ENCODE measurements around the gene FGD6.

FGD6 gene

DNA sequence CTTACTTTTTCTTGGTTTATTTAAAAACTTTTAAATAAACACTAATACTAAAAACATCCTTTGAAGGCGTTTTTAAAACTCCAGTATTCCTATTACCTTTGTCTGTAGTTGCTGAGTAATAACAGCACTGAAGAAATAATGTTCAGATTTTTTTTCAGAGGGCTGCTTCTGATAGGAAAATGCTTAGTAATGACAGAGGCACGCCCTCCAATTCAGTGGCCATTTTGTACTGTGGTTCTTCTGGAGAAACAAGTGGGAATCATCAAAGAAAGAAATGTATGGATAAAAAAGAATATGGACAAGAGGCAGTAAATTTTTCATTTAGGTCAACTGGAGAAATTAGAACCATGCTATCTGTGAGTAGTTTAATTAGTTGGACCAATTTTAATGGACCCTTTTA is 13.9 kb upstream of the FGD6 start:
- Histone ChIP-seq H3K4me1 (ENCODE audit: control insufficient read depth, low read depth, low read length) (peaks cover 6% of the 10 kb centered on the region), H3K27ac (ENCODE audit: low read length) (peak overlapping the region; percentile 45), H3K9me3 (ENCODE audit: control insufficient read depth, low read depth, low read length) (no peaks in the 10 kb centered on the region), H3K36me3 (ENCODE audit: control insufficient read depth, low read depth, low read length) (no peaks in the 10 kb centered on the region), H3K9ac (ENCODE audit: low read length) (no peak overlapping the region), H3K27me3 (ENCODE audit: control insufficient read depth, insufficient read depth, low read length) (no peaks in the 10 kb centered on the region), H3K4me3 (ENCODE audit: low read length) (no peak overlapping the region)

- H3K4me1 ChIP-seq (ENCODE audit: control insufficient read depth, low read depth, low read length) = peaks cover 6% of the 10 kb centered on the region
- H3K9ac ChIP-seq (ENCODE audit: low read length) = no peak overlapping the region
- H3K4me3 ChIP-seq (ENCODE audit: low read length) = no peak overlapping the region
- H3K27ac ChIP-seq (ENCODE audit: low read length) = no peak overlapping the region
- no peaks in the 10 kb centered on the region for H3K36me3 ChIP-seq (ENCODE audit: control insufficient read depth, low read depth, low read length)
- no peaks in the 10 kb centered on the region for H3K27me3 ChIP-seq (ENCODE audit: control insufficient read depth, insufficient read depth, low read length)
- no peaks in the 10 kb centered on the region for H3K9me3 ChIP-seq (ENCODE audit: control insufficient read depth, low read depth, low read length)
Observed at GRCh38 chr12:95230313-95230712, 13.0 kb upstream of the FGD6 start.

- Histone ChIP-seq H3K4me1 (ENCODE audit: control insufficient read depth, low read depth, low read length) (peaks cover 6% of the 10 kb centered on the region), H3K36me3 (ENCODE audit: control insufficient read depth, low read depth, low read length) (peaks cover 4% of the 10 kb centered on the region), H3K27ac (ENCODE audit: low read length) (no peak overlapping the region), H3K27me3 (ENCODE audit: control insufficient read depth, insufficient read depth, low read length) (no peaks in the 10 kb centered on the region), H3K9ac (ENCODE audit: low read length) (no peak overlapping the region), H3K9me3 (ENCODE audit: control insufficient read depth, low read depth, low read length) (no peaks in the 10 kb centered on the region), H3K4me3 (ENCODE audit: low read length) (no peak overlapping the region)
Observed at GRCh38 chr12:95229636-95230035, 12.4 kb upstream of the FGD6 start.

GRCh38 chr12:95228617-95229016 is 11.3 kb upstream of the FGD6 start:
- no peak overlapping the region for H3K27ac ChIP-seq (ENCODE audit: low read length)
- no peaks in the 10 kb centered on the region for H3K9me3 ChIP-seq (ENCODE audit: control insufficient read depth, low read depth, low read length)
- no peak overlapping the region for H3K4me3 ChIP-seq (ENCODE audit: low read length)
- H3K36me3 ChIP-seq (ENCODE audit: control insufficient read depth, low read depth, low read length) = peaks cover 11% of the 10 kb centered on the region
- peaks cover 6% of the 10 kb centered on the region for H3K4me1 ChIP-seq (ENCODE audit: control insufficient read depth, low read depth, low read length)
- no peak overlapping the region for H3K9ac ChIP-seq (ENCODE audit: low read length)
- H3K27me3 ChIP-seq (ENCODE audit: control insufficient read depth, insufficient read depth, low read length) = no peaks in the 10 kb centered on the region

DNA sequence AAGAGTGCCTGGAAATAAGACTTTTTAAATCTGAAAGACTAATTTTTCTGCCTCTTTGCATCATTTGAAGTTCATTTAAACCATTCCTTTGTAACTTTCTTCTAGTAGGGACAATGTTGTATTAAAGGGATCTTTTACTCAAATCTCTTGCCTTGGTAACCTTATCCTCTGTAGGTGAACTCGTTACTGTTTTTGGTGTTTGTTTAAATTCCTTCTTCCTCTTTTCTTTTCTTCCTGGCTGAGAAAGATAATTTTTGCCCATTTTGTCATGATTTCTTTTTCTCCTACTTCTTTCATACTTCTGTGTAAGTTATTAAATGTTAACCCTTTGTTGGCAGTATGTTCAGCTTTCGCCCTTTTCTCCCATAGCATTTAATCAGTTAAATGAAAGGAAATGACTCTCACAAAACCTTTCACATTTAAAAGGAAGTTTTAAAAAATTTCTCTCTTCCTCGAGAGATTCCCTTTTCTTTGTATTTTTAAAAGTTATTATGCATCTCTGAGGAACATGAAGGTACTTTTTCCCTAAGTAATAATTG is 10.6 kb upstream of the FGD6 start:
- Histone ChIP-seq H3K27ac (ENCODE audit: low read length) (no peak overlapping the region), H3K4me3 (ENCODE audit: low read length) (no peak overlapping the region), H3K9ac (ENCODE audit: low read length) (no peak overlapping the region), H3K27me3 (ENCODE audit: control insufficient read depth, insufficient read depth, low read length) (no peaks in the 10 kb centered on the region), H3K4me1 (ENCODE audit: control insufficient read depth, low read depth, low read length) (peaks cover 6% of the 10 kb centered on the region), H3K9me3 (ENCODE audit: control insufficient read depth, low read depth, low read length) (no peaks in the 10 kb centered on the region), H3K36me3 (ENCODE audit: control insufficient read depth, low read depth, low read length) (peaks cover 11% of the 10 kb centered on the region)

- Histone ChIP-seq H3K27ac (ENCODE audit: low read length) (no peak overlapping the region), H3K9me3 (ENCODE audit: control insufficient read depth, low read depth, low read length) (no peaks in the 10 kb centered on the region), H3K27me3 (ENCODE audit: control insufficient read depth, insufficient read depth, low read length) (no peaks in the 10 kb centered on the region), H3K4me1 (ENCODE audit: control insufficient read depth, low read depth, low read length) (peaks cover 6% of the 10 kb centered on the region), H3K9ac (ENCODE audit: low read length) (no peak overlapping the region), H3K36me3 (ENCODE audit: control insufficient read depth, low read depth, low read length) (peaks cover 11% of the 10 kb centered on the region), H3K4me3 (ENCODE audit: low read length) (no peak overlapping the region)
Observed at GRCh38 chr12:95225645-95226212, 8.5 kb upstream of the FGD6 start.

DNA sequence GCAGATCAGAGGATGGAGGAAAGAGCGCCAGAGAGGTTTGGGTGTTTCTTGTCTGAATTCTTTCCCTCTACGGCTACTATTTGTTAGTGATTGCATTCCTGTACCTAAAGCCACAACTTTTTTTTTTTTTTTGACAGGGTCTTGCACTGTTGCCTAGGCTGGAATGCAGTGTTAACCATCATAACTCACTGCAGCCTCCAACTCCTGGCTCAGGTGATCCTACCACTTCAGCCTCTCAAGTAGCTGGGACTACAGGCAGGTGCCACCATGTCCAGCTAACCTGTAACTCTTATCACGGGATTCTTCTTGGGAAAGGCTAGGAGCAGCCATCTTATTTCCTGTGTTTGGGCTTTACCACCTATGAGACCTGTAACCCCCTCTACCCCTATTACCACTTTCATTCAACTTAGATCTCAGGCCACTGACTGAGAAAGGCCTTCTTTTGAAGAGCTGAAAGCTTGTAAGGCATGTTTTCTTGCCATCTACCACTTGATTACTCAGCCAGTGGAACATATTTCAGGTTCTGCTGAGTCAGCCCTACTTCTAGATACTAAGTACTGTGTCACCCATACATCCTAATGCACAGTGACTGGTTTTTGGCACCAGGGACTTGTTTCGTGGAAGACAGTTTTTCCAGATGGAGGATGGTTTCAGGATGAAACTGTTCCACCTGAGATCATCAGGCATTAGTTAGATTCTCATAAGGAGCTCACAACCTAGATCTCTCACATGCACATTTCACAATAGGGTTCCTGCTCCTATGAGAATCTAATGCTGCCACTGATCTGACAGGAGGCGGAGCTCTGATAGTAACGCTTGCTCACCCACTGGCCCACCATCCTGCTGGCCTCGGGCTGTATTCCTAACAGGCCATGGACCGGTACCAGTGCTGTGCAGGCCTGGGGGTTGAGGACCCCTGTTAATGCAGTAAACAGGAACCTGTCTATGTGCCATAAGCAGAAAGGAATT is 7.2 kb upstream of the FGD6 start:
- H3K4me1 ChIP-seq (ENCODE audit: control insufficient read depth, low read depth, low read length) = peaks cover 5% of the 10 kb centered on the region
- no peak overlapping the region for H3K27ac ChIP-seq (ENCODE audit: low read length)
- no peaks in the 10 kb centered on the region for H3K9me3 ChIP-seq (ENCODE audit: control insufficient read depth, low read depth, low read length)
- H3K4me3 ChIP-seq (ENCODE audit: low read length) = no peak overlapping the region
- no peaks in the 10 kb centered on the region for H3K27me3 ChIP-seq (ENCODE audit: control insufficient read depth, insufficient read depth, low read length)
- H3K36me3 ChIP-seq (ENCODE audit: control insufficient read depth, low read depth, low read length) = peaks cover 11% of the 10 kb centered on the region
- H3K9ac ChIP-seq (ENCODE audit: low read length) = no peak overlapping the region

DNA sequence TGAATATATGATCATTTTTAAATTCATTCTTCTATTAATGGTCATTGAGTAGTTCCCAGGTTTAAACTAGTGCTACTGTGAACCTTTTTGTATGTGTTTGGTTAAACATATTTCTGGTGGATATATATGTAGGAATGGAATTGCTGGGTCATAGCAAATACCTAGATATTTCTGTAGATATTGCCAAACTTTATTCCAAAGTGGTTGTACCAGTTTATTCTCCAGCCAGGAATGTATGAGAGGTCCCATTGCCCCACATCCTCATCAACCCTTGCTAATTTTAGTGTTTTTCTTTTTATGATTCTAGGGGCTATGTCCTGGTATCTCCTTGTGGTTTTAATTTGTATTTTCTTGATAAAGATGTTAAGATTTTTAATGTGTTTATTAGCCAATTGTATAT is 3.5 kb upstream of the FGD6 start:
- no peak overlapping the region for H3K9ac ChIP-seq (ENCODE audit: low read length)
- H3K27ac ChIP-seq (ENCODE audit: low read length) = no peak overlapping the region
- peaks cover 13% of the 10 kb centered on the region for H3K4me1 ChIP-seq (ENCODE audit: control insufficient read depth, low read depth, low read length)
- H3K27me3 ChIP-seq (ENCODE audit: control insufficient read depth, insufficient read depth, low read length) = no peaks in the 10 kb centered on the region
- H3K4me3 ChIP-seq (ENCODE audit: low read length) = no peak overlapping the region
- H3K9me3 ChIP-seq (ENCODE audit: control insufficient read depth, low read depth, low read length) = no peaks in the 10 kb centered on the region
- H3K36me3 ChIP-seq (ENCODE audit: control insufficient read depth, low read depth, low read length) = peaks cover 11% of the 10 kb centered on the region

DNA sequence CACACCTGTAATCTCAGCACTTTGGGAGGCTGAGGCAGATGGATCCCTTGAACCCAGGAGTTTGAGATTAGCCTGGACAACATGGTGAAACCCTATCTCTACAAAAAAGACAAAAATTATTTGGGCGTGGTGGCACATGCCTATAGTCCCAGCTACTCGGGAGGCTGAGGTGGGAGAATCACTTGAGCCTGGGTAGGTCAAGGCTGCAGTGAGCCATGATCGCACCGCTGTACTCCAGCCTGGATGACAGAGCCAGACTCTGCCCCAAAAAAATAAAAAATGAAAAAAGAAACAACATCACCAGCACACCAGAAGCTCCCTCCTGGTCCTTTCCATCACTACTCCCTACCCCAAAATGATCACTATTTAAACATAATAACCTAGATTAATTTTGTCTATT is 2.9 kb upstream of the FGD6 start:
- Histone ChIP-seq H3K9ac (ENCODE audit: low read length) (no peak overlapping the region), H3K27ac (ENCODE audit: low read length) (no peak overlapping the region), H3K27me3 (ENCODE audit: control insufficient read depth, insufficient read depth, low read length) (no peaks in the 10 kb centered on the region), H3K4me3 (ENCODE audit: low read length) (no peak overlapping the region), H3K4me1 (ENCODE audit: control insufficient read depth, low read depth, low read length) (peaks cover 18% of the 10 kb centered on the region), H3K9me3 (ENCODE audit: control insufficient read depth, low read depth, low read length) (no peaks in the 10 kb centered on the region), H3K36me3 (ENCODE audit: control insufficient read depth, low read depth, low read length) (peaks cover 11% of the 10 kb centered on the region)

DNA sequence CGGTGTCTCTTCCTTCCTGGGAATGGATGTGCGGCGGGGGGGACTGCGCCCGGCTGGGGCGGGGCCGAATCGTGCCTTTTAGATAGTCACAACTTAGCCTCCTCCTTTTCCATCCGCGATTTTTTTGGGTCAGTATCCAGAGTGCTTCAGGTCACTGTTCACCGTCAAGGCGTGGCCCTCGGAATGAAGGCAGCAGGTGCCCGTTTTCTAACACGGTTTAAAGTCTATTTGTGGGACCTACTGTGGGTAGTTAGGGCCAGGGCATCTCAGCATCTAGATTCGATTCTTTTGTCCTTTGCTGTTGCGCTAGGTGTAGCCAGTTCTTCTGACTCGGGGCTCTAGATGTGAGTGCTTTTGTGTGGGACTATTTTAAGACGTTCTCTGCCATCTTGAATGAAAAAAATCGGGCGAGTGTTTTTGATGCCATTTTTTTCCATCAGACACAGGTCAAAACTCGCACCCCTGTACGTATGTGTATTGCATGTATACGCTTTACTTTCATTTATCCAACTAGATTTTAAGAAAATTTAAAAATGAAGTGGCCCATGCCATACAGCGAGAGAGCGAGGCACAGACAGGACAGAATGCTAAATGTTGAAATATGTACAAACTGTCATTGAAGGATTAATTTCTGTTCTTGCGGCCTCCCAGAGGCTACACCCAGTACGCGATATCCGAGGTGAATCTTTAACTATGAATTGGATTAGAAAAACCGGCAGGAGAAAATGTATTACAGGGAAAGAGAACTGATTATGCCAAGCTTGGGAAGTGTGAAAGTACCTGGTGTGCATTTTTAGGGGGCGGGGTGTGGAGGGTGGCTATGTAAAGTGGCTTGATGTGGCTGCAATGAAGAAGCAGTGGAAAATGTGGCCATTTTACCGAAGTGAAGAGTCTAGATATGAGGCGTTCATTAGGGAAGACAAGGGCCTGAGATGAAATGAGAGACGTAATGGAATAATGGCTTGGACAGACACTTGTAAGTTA is 1.2 kb upstream of the FGD6 start:
- H3K36me3 ChIP-seq (ENCODE audit: control insufficient read depth, low read depth, low read length) = no peaks in the 10 kb centered on the region

More for the DNA sequence above, 1.2 kb upstream of the FGD6 start:
- Histone ChIP-seq H3K4me1 (ENCODE audit: control insufficient read depth, low read depth, low read length) (peaks cover 25% of the 10 kb centered on the region), H3K9ac (ENCODE audit: low read length) (peak overlapping the region; percentile 95), H3K9me3 (ENCODE audit: control insufficient read depth, low read depth, low read length) (no peaks in the 10 kb centered on the region), H3K27me3 (ENCODE audit: control insufficient read depth, insufficient read depth, low read length) (no peaks in the 10 kb centered on the region), H3K4me3 (ENCODE audit: low read length) (peak overlapping the region; percentile 99), H3K27ac (ENCODE audit: low read length) (peak overlapping the region; percentile 96)
